HG03039 (cell line): ENCODE results near the gene KHNYN.

ENCODE experiments used
- ATAC-seq: cut with Tn5 transposase; IDR thresholded peaks from one replicate; pipeline ENCODE4 v1.9.1; 2021; ENCODE audit warnings: mild to moderate bottlenecking, moderate library complexity; ENCODE audit not compliant: unreplicated experiment

The KHNYN gene

DNA sequence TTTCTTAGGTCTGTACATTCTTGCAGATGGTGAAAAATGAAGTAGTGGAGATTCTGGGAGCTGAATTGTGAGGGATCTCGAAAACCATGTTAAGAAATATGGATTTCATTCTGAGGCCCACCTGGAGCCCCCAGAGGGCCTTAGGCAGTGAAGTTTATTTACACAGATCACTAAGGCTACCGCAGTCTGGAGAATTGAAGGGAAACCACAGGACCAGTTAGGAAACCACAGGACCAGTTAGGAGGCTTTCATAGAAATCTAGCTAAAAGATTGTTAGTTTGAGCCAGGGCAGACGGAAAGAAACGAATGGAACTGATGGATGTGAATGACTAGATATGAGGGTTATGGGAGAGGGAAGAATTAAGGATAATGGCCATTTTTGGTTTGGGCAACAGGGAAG is 7.5 kb upstream of the KHNYN start:
- no peak for ATAC-seq

- ATAC-seq, result no peak
These were observed 6.8 kb upstream of the KHNYN start for GRCh38 chr14:24422694-24423601.

DNA sequence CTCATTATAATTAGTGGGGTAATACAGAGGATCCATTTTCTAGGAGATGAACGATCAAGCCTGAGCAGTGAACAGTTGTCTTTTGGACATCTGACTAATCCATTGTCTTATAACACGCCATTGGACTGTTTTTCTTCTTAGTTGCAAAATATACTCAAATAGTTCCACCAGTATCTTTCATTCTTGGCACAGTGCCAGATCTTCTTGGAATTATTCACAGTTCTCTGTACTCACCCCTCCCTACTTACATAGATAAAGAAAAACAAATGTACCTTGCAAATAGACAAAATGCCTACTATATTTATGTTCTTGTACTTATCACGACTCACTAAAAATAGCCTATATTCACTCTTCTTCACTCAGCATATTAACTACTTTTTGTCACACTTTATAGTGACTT is 4.0 kb upstream of the KHNYN start:
- no peak for ATAC-seq

DNA sequence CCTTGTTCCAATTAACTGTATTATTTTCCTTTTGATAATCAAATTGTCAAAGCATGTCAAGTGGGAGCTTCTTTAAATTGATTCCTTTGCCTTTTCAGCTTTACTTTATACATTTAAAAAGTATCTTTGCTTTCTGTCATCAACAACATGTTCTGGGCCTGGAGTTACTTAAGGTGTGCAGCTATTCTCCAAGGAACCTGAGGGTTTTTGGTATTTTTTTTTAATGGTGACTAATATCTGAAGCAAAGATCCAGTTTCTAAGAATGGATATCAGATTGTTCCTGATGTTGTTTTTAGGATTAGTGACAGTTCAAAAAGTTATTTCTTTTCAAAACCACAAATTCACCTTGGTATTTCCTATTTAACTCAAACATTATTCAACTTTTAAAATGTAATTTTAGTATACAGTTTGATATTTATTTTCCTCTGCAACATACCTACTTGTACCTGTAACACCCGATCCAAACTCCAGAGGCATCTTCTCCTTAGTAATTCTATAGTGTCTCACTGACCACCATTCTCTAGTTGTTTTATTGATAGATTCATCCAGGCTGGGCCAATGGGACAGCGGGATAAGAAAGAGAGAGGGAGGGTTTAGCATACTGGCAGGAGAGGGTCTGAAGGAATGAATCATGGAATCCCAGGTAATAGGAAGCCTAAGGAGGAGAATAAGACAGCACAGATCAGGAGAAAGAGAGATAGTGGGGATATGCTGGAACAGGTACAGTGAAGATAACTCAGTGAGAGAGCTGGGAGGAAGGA is 3.4 kb upstream of the KHNYN start:
- no peak for ATAC-seq

- no peak for ATAC-seq
These were observed 2.7 kb upstream of the KHNYN start for GRCh38 chr14:24426912-24427536.

DNA sequence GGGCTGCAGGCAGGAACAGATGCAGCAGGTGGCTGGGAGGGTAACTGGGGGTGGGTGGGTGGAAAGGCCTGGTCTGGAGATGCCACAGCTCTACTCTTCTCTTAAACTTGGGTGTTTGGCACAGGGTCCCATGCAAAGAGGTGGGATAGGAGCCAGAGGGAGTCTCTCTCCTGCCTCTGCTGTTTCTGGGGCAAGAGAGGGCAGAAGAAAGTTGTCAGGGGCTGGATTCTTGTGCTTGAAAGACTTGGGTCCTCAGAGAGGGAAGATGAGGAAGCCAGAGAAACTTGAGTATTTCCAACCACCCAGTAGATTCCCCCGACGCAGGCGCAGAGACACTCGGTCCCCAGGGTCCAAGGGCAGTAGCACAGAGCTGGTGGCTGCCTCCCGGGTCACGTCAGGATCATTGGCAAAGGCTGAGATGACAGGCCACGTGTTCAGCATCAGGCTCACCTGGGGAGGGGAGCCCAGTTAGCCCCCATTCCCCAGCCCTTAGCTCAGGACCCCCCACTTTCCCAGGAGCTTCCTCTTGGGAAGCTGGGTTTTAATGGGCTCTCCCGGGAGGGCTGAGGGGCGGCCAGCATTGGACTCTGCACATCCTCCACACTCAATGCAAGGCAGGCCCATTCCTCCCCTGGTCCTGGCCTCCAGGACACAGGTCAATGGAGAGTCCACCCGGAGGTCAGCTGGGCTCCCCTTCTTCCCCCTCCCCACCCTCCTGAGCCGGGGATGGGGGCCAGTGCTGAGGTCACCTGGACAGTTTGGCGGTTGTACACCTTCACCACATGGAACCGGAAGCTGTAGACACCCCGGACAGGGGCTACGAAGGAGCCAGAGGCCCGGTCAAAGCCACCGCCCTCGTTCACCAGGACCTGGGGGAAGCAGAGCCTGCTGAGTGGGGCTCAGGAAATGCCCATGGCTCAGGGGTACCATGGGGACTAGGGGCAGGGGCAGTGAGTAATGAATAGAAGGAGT is 1.9 kb upstream of the KHNYN start:
- ATAC-seq, result no peak

- no peak for ATAC-seq
These were observed 943 bp upstream of the KHNYN start for GRCh38 chr14:24428628-24429394.

- ATAC-seq, result peak; percentile 49
These were observed 458 bp downstream of the KHNYN start for GRCh38 chr14:24430143-24430681.

- no peak for ATAC-seq
These were observed 1.2 kb downstream of the KHNYN start for GRCh38 chr14:24430682-24431568.

GRCh38 chr14:24431569-24432258 is 2.0 kb downstream of the KHNYN start:
- ATAC-seq, result peak; percentile 48

DNA sequence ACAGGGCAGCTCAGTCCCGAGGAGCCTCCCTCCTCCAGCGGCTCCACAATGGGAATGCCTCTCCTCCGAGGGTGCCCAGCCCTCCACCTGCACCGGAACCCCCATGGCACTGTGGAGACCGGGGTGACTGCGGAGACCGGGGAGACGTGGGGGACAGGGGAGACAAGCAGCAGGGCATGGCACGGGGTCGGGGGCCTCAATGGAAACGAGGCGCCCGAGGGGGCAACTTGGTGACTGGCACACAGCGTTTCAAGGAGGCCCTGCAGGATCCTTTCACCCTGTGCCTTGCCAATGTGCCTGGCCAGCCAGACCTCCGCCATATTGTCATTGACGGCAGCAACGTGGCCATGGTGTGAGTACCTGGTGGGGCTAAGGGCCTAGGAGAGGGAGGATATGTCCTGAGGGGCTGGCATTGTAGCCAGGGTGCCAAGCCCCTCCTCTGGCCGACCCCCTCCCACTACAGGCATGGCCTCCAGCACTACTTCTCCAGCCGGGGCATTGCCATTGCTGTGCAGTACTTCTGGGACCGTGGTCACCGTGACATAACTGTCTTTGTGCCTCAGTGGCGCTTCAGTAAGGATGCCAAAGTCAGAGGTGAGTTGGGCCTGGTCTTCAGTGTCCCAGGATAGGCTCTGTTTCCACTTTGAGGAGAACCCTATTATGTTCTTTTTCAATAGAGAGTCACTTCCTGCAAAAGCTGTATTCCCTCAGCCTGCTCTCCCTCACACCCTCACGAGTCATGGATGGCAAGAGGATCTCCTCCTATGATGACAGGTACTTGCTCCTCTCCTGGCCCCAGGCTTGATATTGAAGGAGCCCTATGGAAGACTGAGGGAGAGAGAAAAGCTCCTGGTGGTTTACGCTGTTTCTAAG is 2.7 kb downstream of the KHNYN start:
- no peak for ATAC-seq

GRCh38 chr14:24434036-24434435 is 4.3 kb downstream of the KHNYN start:
- ATAC-seq, result no peak

GRCh38 chr14:24434676-24435075 is 4.9 kb downstream of the KHNYN start:
- no peak for ATAC-seq

GRCh38 chr14:24435192-24435810 is 5.5 kb downstream of the KHNYN start:
- no peak for ATAC-seq

GRCh38 chr14:24435998-24436354 is 6.2 kb downstream of the KHNYN start:
- ATAC-seq, result no peak

DNA sequence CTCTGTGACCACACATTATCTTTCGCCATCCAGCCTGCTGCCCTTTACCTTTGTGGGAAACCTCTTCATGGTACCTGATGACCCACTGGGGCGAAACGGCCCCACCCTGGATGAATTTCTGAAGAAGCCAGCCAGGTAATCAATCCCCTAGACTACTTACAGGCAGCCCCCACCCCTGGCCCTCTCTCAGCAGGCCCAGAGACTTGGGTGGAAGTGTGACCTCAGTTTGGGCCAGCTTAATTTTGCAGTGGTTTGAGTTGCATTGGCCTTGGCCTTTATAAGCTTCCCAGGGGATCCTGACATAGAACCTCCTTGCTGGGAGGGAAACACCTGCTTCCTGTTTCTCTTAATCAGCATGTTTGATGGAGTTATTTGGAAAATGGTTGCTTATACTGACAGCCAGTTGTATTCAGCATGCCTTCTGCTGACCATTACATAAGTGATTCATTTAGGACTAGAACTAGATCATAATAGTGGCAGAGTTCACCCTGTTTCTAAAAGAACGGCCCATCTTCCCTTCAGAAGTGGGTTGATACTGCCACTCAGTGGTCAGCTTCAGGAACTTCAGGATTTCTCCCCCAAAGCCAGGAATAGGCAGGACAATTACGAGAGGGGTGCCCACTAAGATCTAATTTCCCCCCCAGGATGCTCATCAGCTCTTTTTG is 6.7 kb downstream of the KHNYN start:
- no peak for ATAC-seq
